Endodermal cell (in vitro differentiated cells): ENCODE measurements around the gene TTC9. TPM values are rescaled to one million over a fixed set of nuclear protein-coding genes. Genes with fewer than 3 reads are reported as not detected.

ENCODE experiments used
- DNase-seq: peaks from one replicate; pipeline ENCODE4 v3.0.0-alpha.2; 2017
- H3K27ac ChIP-seq: 2 replicates; pipeline ENCODE4 v1.5.1; 2013; ENCODE audit warnings: mild to moderate bottlenecking, low read depth, low read length, moderate library complexity
- H3K27me3 ChIP-seq: 2 replicates; pipeline ENCODE4 v1.6.1; 2013; ENCODE audit warnings: mild to moderate bottlenecking, low read length, moderate library complexity; ENCODE audit not compliant: insufficient read depth, control insufficient read depth, poor library complexity, severe bottlenecking
- H3K36me3 ChIP-seq: 2 replicates; pipeline ENCODE4 v1.7.0; 2013; ENCODE audit warnings: mild to moderate bottlenecking, low read length, moderate library complexity; ENCODE audit not compliant: control insufficient read depth, insufficient read depth
- H3K4me1 ChIP-seq: one replicate; pipeline ENCODE4 v1.7.0; 2013; ENCODE audit warnings: low read length; ENCODE audit not compliant: control insufficient read depth, insufficient read depth
- H3K4me3 ChIP-seq: 2 replicates; pipeline ENCODE4 v1.5.1; 2013; ENCODE audit warnings: mild to moderate bottlenecking, low read length, moderate library complexity
- H3K9ac ChIP-seq: 2 replicates; pipeline ENCODE4 v1.6.1; 2013; ENCODE audit warnings: mild to moderate bottlenecking, low read length, moderate library complexity; ENCODE audit not compliant: poor library complexity, severe bottlenecking; ENCODE audit errors: extremely low read depth
- H3K9me3 ChIP-seq: 2 replicates; pipeline ENCODE4 v1.6.1; 2013; ENCODE audit warnings: mild to moderate bottlenecking, low read length, moderate library complexity; ENCODE audit not compliant: control insufficient read depth
- H3K27ac Mint-ChIP-seq: 2 replicates; pipeline ENCODE4 v1.8.0; 2020; ENCODE audit warnings: mixed read lengths
- H3K27me3 Mint-ChIP-seq: 2 replicates; pipeline ENCODE4 v1.8.0; 2021; ENCODE audit warnings: mild to moderate bottlenecking, mixed read lengths; ENCODE audit not compliant: insufficient read depth
- H3K36me3 Mint-ChIP-seq: 2 replicates; pipeline ENCODE4 v1.8.0; 2020; ENCODE audit warnings: low read depth, mixed read lengths
- H3K4me1 Mint-ChIP-seq: 2 replicates; pipeline ENCODE4 v1.8.0; 2020; ENCODE audit warnings: mixed read lengths
- H3K4me3 Mint-ChIP-seq: 2 replicates; pipeline ENCODE4 v1.8.0; 2020; ENCODE audit warnings: mild to moderate bottlenecking, moderate library complexity, mixed read lengths
- H3K9me3 Mint-ChIP-seq: 2 replicates; pipeline ENCODE4 v1.8.0; 2020; ENCODE audit warnings: mild to moderate bottlenecking, mixed read lengths
- CTCF ChIP-seq: fragments of 200-600 bp; sonication (generic); conservative IDR thresholded peaks from 2 replicates; pipeline ENCODE4 v1.5.0; 2021; ENCODE audit warnings: antibody characterized with exemption, mild to moderate bottlenecking
- WGBS, 2 experiments: methylation state at CpG; one replicate each; pipeline versions ENCODE4 v1.1.5 to v1.1.7; 2013; ENCODE audit warnings: missing lambda C conversion rate in 2 of 2, mixed read lengths in 1 of 2; ENCODE audit not compliant: insufficient coverage in 1 of 2, insufficient read length in 1 of 2; 5-methylcytosine and 5-hydroxymethylcytosine counted together
- total RNA-seq, 2 donors: library from RNA; stranded (reverse); fragmentation: NEBNext Ultra II Directional in 1 of 2; extraction: Animal tissue kit (Norgen Biotek cat#: 25700) in 1 of 2; gene quantifications; 2 replicates in 1 of 2; 3 replicates in 1 of 2; pipeline ENCODE4 v1.2.1, GENCODE V29; 2021

TTC9 gene
- total RNA-seq, 2 donors from 2014 or later: 9.4 to 11.6 TPM

DNA sequence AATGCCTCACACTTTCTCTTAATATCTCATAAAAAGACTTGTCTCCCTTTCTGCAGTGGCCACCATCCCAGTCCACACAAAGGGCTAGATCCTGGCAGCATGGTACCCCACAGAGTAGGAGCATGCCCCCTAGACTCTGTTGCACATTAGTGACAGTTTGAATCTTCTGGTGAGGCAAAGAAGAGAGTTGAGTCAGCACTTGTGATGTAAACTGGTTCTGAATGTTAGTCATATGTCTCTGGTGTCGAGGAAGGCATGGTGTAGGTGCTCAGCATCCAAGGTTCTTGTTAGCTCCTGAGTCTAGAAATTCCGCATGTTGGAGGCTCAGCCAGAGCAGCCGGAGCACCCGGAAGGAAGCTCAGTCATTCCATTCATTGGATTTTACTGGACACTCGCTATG lies 9.8 kb downstream of the TTC9 start:
- peaks cover 22% of the 10 kb centered on the region for H3K4me1 Mint-ChIP-seq

DNA sequence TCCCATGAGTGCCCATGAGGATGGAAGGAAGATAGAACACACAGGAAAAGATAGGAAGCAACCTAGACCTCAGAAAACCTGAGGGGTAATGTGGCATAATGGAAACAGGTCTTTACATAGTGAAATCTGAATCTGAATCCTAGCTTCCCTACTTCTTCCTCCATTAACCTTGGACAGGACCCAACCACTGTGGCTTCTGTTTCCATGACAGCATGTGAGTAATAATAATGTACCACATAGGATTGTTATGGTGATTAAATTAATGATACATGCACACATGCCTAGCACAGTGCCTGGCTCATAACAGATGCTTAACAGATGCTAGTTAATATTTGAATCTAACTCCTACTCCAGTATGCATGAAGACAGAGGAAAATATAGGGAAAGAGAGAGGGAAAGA lies 11.2 kb downstream of the TTC9 start:
- Mint-ChIP-seq H3K27ac (no peak overlapping the region), H3K4me3 (no peak overlapping the region), H3K36me3 (peaks cover 21% of the 10 kb centered on the region)

More for the DNA sequence above, 9.8 kb downstream of the TTC9 start:
- no peak overlapping the region for H3K27ac ChIP-seq
- peaks cover 6% of the 10 kb centered on the region for H3K4me1 ChIP-seq
- H3K4me3 Mint-ChIP-seq: no peak overlapping the region
- no peak overlapping the region for H3K9ac ChIP-seq
- no peak for DNase-seq
- H3K4me3 ChIP-seq: no peak overlapping the region
- no peaks in the 10 kb centered on the region for H3K9me3 ChIP-seq
- no peak overlapping the region for H3K27ac Mint-ChIP-seq
- TF ChIP-seq CTCF: no peak
- WGBS, 2 experiments: 95 to 100% methylated on average over 2 to 5 of the region's 5 CpGs
- peaks cover 28% of the 10 kb centered on the region for H3K36me3 ChIP-seq
- H3K9me3 Mint-ChIP-seq: no peaks in the 10 kb centered on the region
- H3K36me3 Mint-ChIP-seq: peaks cover 21% of the 10 kb centered on the region
- H3K27me3 ChIP-seq: no peaks in the 10 kb centered on the region
- no peaks in the 10 kb centered on the region for H3K27me3 Mint-ChIP-seq

DNA sequence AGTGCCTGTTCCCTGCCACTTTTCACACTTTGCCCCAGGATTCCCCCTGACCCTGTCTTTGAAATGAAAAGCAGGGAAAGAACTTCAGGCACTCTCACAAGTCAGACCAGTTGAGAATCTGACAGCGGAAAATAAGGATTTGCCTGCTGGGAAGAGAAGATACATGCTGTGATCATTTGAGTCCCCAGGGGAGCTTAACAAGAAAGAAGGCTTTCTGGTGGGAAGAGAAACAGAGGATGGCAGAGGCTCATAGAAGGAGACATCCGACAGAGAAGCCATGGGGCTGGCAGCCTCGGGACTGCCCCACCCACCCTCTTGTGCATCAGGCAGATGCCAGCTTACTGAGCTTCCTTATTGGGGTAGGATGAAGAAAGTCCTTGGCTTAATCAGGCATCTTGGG lies 11.9 kb downstream of the TTC9 start:
- H3K27me3 ChIP-seq: no peaks in the 10 kb centered on the region
- H3K9ac ChIP-seq: no peak overlapping the region
- no peak overlapping the region for H3K4me3 Mint-ChIP-seq
- H3K27ac ChIP-seq: no peak overlapping the region
- H3K36me3 Mint-ChIP-seq: peaks cover 21% of the 10 kb centered on the region
- WGBS, 2 experiments: 22 to 56% methylated on average over 3 of the region's 3 CpGs
- H3K4me3 ChIP-seq: no peak overlapping the region
- H3K4me1 ChIP-seq: peaks cover 4% of the 10 kb centered on the region
- H3K9me3 ChIP-seq: no peaks in the 10 kb centered on the region
- H3K27me3 Mint-ChIP-seq: no peaks in the 10 kb centered on the region
- peak overlapping the region; percentile 61 for H3K27ac Mint-ChIP-seq
- peak; percentile 59 for DNase-seq
- TF ChIP-seq CTCF: no peak
- peaks cover 16% of the 10 kb centered on the region for H3K4me1 Mint-ChIP-seq
- peaks cover 28% of the 10 kb centered on the region for H3K36me3 ChIP-seq
- no peaks in the 10 kb centered on the region for H3K9me3 Mint-ChIP-seq

More for the DNA sequence above, 11.2 kb downstream of the TTC9 start:
- DNase-seq: no peak
- H3K9ac ChIP-seq: no peak overlapping the region
- H3K4me1 ChIP-seq: peaks cover 4% of the 10 kb centered on the region
- H3K27me3 Mint-ChIP-seq: no peaks in the 10 kb centered on the region
- H3K27ac ChIP-seq: no peak overlapping the region
- peaks cover 28% of the 10 kb centered on the region for H3K36me3 ChIP-seq
- no peak for TF ChIP-seq CTCF
- H3K9me3 ChIP-seq: no peaks in the 10 kb centered on the region
- H3K9me3 Mint-ChIP-seq: no peaks in the 10 kb centered on the region
- H3K4me3 ChIP-seq: no peak overlapping the region
- H3K4me1 Mint-ChIP-seq: peaks cover 17% of the 10 kb centered on the region
- no peaks in the 10 kb centered on the region for H3K27me3 ChIP-seq
